ENCODE results near the gene MTFMT. TPM values are rescaled to one million over a fixed set of nuclear protein-coding genes. Genes with fewer than 3 reads are reported as not detected.

Gene MTFMT
- total and polyA plus RNA-seq, 2 of the 13 experiments (the other 11 are each of a cell fraction or from before 2014, with no cell fraction given) = 9.9 to 23.2 TPM

- TF ChIP-seq TIGD3 (CRISPR knock-in tag; IDR thresholded peaks at IDR 0.05; ENCODE audit: borderline replicate concordance) (no peak), AKAP8 (CRISPR knock-in tag; IDR thresholded peaks at IDR 0.05) (0 out of 2 replicates have a peak, but pooled peaks have one; percentile 39), AHDC1 (CRISPR knock-in tag; IDR thresholded peaks at IDR 0.05; ENCODE audit: borderline replicate concordance) (0 out of 2 replicates have a peak, but pooled peaks have one; percentile 49), NFKBIZ (CRISPR knock-in tag; IDR thresholded peaks at IDR 0.05) (peak; percentile 94), EED (CRISPR knock-in tag; IDR thresholded peaks at IDR 0.05) (no peak), ATF4 (CRISPR knock-in tag; IDR thresholded peaks at IDR 0.05) (no peak), ZNF766 (CRISPR knock-in tag; IDR thresholded peaks at IDR 0.05; ENCODE audit: borderline replicate concordance) (no peak), SMAD3 (CRISPR knock-in tag; IDR thresholded peaks at IDR 0.05) (0 out of 2 replicates have a peak, but pooled peaks have one; percentile 31), ZNF343 (CRISPR knock-in tag; IDR thresholded peaks at IDR 0.05) (0 out of 2 replicates have a peak, but pooled peaks have one; percentile 54), ARID3A (IDR thresholded peaks at IDR 0.05; ENCODE audit: low read depth, low read length) (no peak; the same call in 1 of the 2 replicates), MEIS2 (CRISPR knock-in tag; IDR thresholded peaks at IDR 0.05) (peak; percentile 33; the same call in 1 of the 2 replicates), CREB1 (IDR thresholded peaks at IDR 0.05) (0 out of 2 replicates have a peak, but pooled peaks have one; percentile 24), CREB1 (CRISPR knock-in tag; IDR thresholded peaks at IDR 0.05) (peak; percentile 76), ZNF704 (CRISPR knock-in tag; IDR thresholded peaks at IDR 0.05; ENCODE audit: borderline replicate concordance) (no peak), ZFP1 (CRISPR knock-in tag; IDR thresholded peaks at IDR 0.05) (no peak), RBAK (CRISPR knock-in tag; IDR thresholded peaks at IDR 0.05) (no peak), PPARG (CRISPR knock-in tag; conservative IDR thresholded peaks at IDR 0.05) (peak; percentile 12; the same call in 1 of the 2 replicates), ESRRA (CRISPR knock-in tag; IDR thresholded peaks at IDR 0.05; ENCODE audit: low read depth) (peak; percentile 64; the same call in 1 of the 2 replicates), ZNF781 (CRISPR knock-in tag; IDR thresholded peaks at IDR 0.05; ENCODE audit: borderline replicate concordance, not compliant biosample characterization) (no peak)
Measured at GRCh38 chr15:65056868-65057548, 27.6 kb upstream of the MTFMT start (continued).
